Endothelial cell of umbilical vein (primary cell): ENCODE results near the gene ENAH. TPM values are rescaled to one million over a fixed set of nuclear protein-coding genes. Genes with fewer than 3 reads are reported as not detected.
A peak's percentile ranks its signal among the peaks of the same experiment; 100 is the strongest.

Source experiments
- BruUV-seq: library from RNA; stranded (reverse); fragments of 400-500 nt; replicated peaks from 2 replicates; lab custom pipeline; 2021; lab: Mats Ljungman, UMichigan
- CTCF ChIA-PET: fragments of 300-600, 350-600 bp; sonication (Branson Sonifier 250); formaldehyde crosslinking; loops from one replicate; lab custom pipeline; 2021; ENCODE audit warnings: antibody characterized with exemption, inconsistent platforms; lab: Charles Lee
- POLR2A ChIA-PET: fragments of 300-600, 350-600 bp; sonication (Branson Sonifier 250); formaldehyde crosslinking; loops from one replicate; lab custom pipeline; 2021; ENCODE audit warnings: antibody characterized with exemption, inconsistent platforms; lab: Charles Lee
- DNase-seq: peaks from one replicate; pipeline ENCODE4 v3.0.0-alpha.2; 2011; ENCODE audit warnings: low read depth, low spot score
- FAIRE-seq: peaks from 2 replicates; lab custom pipeline; 2011; peaks lifted over from hg19 to GRCh38; lab: Jason Lieb, UNC
- H2AFZ ChIP-seq: 2 replicates; pipeline ENCODE4 v1.6.0; 2012; ENCODE audit warnings: low read depth, low read length, control low read depth, inconsistent platforms
- H3K27ac ChIP-seq: 2 replicates; pipeline ENCODE4 v1.5.1; 2011; ENCODE audit warnings: low read depth, mild to moderate bottlenecking, control low read depth, low read length, moderate library complexity; ENCODE audit not compliant: insufficient read depth
- H3K27me3 ChIP-seq, 2 experiments: 2 replicates each; pipeline versions ENCODE4 v1.6.0 to v1.6.1; 2011; ENCODE audit warnings: low read length in 2 of 2, mixed read lengths in 1 of 2; ENCODE audit not compliant: control insufficient read depth in 2 of 2, insufficient read depth in 2 of 2
- H3K36me3 ChIP-seq, 2 experiments: 2 replicates in 1 of 2; 3 replicates in 1 of 2; pipeline ENCODE4 v1.5.1; 2011; ENCODE audit warnings: low read length in 2 of 2, mild to moderate bottlenecking in 1 of 2, moderate library complexity in 1 of 2; ENCODE audit not compliant: control insufficient read depth in 2 of 2, insufficient read depth in 2 of 2; ENCODE audit errors: extremely low read depth in 1 of 2
- H3K4me1 ChIP-seq: 3 replicates; pipeline ENCODE4 v1.5.1; 2011; ENCODE audit warnings: mild to moderate bottlenecking, low read length; ENCODE audit not compliant: control insufficient read depth, insufficient read depth; ENCODE audit errors: extremely low read depth
- H3K4me2 ChIP-seq: 2 replicates; pipeline ENCODE4 v1.6.1; 2011; ENCODE audit warnings: low read length, control low read depth, mixed read lengths; ENCODE audit not compliant: insufficient read depth
- H3K4me3 ChIP-seq, 3 experiments: fragments of 200-600 bp in 1 of 3; sonication (generic), shearing (Covaris generic) in 1 of 3; replicated peaks in 1 of 3; 2 replicates each; pipeline ENCODE4 v1.5.1; 2011 to 2016; ENCODE audit warnings: control low read depth in 3 of 3, low read length in 3 of 3, mild to moderate bottlenecking in 2 of 3, inconsistent platforms in 1 of 3, low read depth in 1 of 3, moderate library complexity in 1 of 3; ENCODE audit not compliant: insufficient read depth in 1 of 3
- H3K79me2 ChIP-seq: 2 replicates; pipeline ENCODE4 v1.6.0; 2012; ENCODE audit warnings: low read length, inconsistent platforms; ENCODE audit not compliant: control insufficient read depth, insufficient read depth
- H3K9ac ChIP-seq: replicated peaks from 2 replicates; pipeline ENCODE3; 2011; ENCODE audit warnings: low read length, control low read depth; ENCODE audit not compliant: insufficient read depth; ENCODE audit errors: extremely low read depth
- H3K9me1 ChIP-seq: replicated peaks from 3 replicates; pipeline ENCODE4 v1.6.0; 2011; ENCODE audit warnings: mild to moderate bottlenecking, low read length; ENCODE audit not compliant: control insufficient read depth, insufficient read depth; ENCODE audit errors: extremely low read depth
- H3K9me3 ChIP-seq: replicated peaks from 2 replicates; pipeline ENCODE4 v1.5.1; 2012; ENCODE audit warnings: low read length, inconsistent platforms; ENCODE audit not compliant: control insufficient read depth, insufficient read depth
- H4K20me1 ChIP-seq: replicated peaks from 2 replicates; pipeline ENCODE3; 2011; ENCODE audit warnings: mild to moderate bottlenecking, low read length; ENCODE audit not compliant: control insufficient read depth, insufficient read depth; ENCODE audit errors: extremely low read depth
- EZH2 ChIP-seq: IDR thresholded peaks from 2 replicates; pipeline ENCODE4 v1.6.1; 2012; ENCODE audit warnings: borderline replicate concordance, low read depth, mild to moderate bottlenecking, moderate library complexity, low read length, inconsistent platforms; ENCODE audit not compliant: severe bottlenecking
- FOS ChIP-seq: IDR thresholded peaks from 2 replicates; pipeline ENCODE4 v1.6.1; 2011; ENCODE audit warnings: mild to moderate bottlenecking, low read length, moderate library complexity, borderline replicate concordance; ENCODE audit not compliant: insufficient read depth
- GATA2 ChIP-seq: IDR thresholded peaks from 2 replicates; pipeline ENCODE4 v1.7.0; 2011; ENCODE audit warnings: low read depth, mild to moderate bottlenecking, moderate library complexity, mixed read lengths, low read length; ENCODE audit not compliant: insufficient read length, insufficient read depth
- JUN ChIP-seq: IDR thresholded peaks from 2 replicates; pipeline ENCODE4 v1.6.1; 2011; ENCODE audit warnings: borderline replicate concordance, low read depth; ENCODE audit not compliant: insufficient read length, insufficient read depth
- MAX ChIP-seq: IDR thresholded peaks from 2 replicates; pipeline ENCODE4 v1.6.1; 2011; ENCODE audit not compliant: insufficient read depth, insufficient read length
- MYC ChIP-seq: IDR thresholded peaks from one replicate; pipeline ENCODE4 v1.6.1; 2011; ENCODE audit warnings: mild to moderate bottlenecking, low read depth, low read length
- POLR2A ChIP-seq: IDR thresholded peaks from 2 replicates; pipeline ENCODE4 v1.6.1; 2012; ENCODE audit warnings: low read depth, mild to moderate bottlenecking, control low read depth, low read length
- POLR2AphosphoS5 ChIP-seq: IDR thresholded peaks from 2 replicates; pipeline ENCODE4 v1.6.1; 2012; ENCODE audit warnings: low read depth, mild to moderate bottlenecking, control low read depth, low read length, moderate library complexity; ENCODE audit not compliant: insufficient read depth
- dilution Hi-C: fragments of 300-500 bp; cut with MboI; formaldehyde crosslinking; loops from one replicate; pipeline ENCODE4 v1.15.0; 2019; ENCODE audit warnings: low sequenced_read_pairs; ENCODE audit not compliant: extremely low pct_ligation_motif_present
- intact Hi-C: fragments of 100-400 bp; cut with micrococcal nuclease; formaldehyde crosslinking; loops from one replicate; pipeline ENCODE4 v1.10.0; 2022
- polyA plus RNA-seq, 4 experiments: library from polyadenylated mRNA; depleted of rRNA in 3 of 4; stranded (reverse) in 3 of 4; unstranded in 1 of 4; fragments of >200 nt; gene quantifications; 2 replicates each; pipeline versions ENCODE4 v1.2.1 to v1.2.3, GENCODE V29; 2011 to 2012; ENCODE audit warnings: missing spikeins in 1 of 4
- total RNA-seq: library from RNA; stranded (reverse); gene quantifications from 2 replicates; pipeline ENCODE4 v1.2.3, GENCODE V29; 2021
- TF ChIP-seq, protein P1 (sequence below), 2 donors: IDR thresholded peaks; 1 replicate in 1 of 2; 2 replicates in 1 of 2; pipeline ENCODE4 v1.5.1; 2011; ENCODE audit warnings: low read length in 2 of 2, mild to moderate bottlenecking in 2 of 2, moderate library complexity in 2 of 2, control low read depth in 1 of 2, inconsistent platforms in 1 of 2, low read depth in 1 of 2; ENCODE audit not compliant: insufficient read depth in 1 of 2; ENCODE audit errors: extremely low read depth in 1 of 2

The ENAH gene
- total and polyA plus RNA-seq, 2 donors (not counting 3 experiments of a cell fraction or from before 2014, with no cell fraction given), result 19.9 to 95.6 TPM

GRCh38 chr1:225446595-225446960 is 206.3 kb downstream of the ENAH start:
- Histone ChIP-seq H3K4me1 (peaks cover 37% of the 10 kb centered on the region), H3K9ac (no peak overlapping the region), H2AFZ (no peak overlapping the region), H3K9me1 (no peaks in the 10 kb centered on the region), H3K36me3 (no peaks in the 10 kb centered on the region), H4K20me1 (no peaks in the 10 kb centered on the region), H3K79me2 (no peaks in the 10 kb centered on the region), H3K9me3 (no peaks in the 10 kb centered on the region), H3K4me2 (no peak overlapping the region), H3K27ac (no peak overlapping the region), H3K4me3 (no peak overlapping the region), H3K27me3 (peaks cover 2% of the 10 kb centered on the region in 2 experiments)
- intact Hi-C loops, result no loop called here
- DNase-seq (peak; percentile 44), FAIRE-seq (no peak)
- dilution Hi-C loops, result no loop called here
- POLR2A ChIA-PET, result interaction anchor here (1.7 kb wide), 1 partner anchor 28 kb away, joined by 4 read pairs; no protein-coding TSS in a partner anchor
- TF ChIP-seq FOS, result no peak
- no peak for TF ChIP-seq EZH2
- TF ChIP-seq POLR2AphosphoS5, result no peak
- no peak for TF ChIP-seq GATA2
- TF ChIP-seq, protein P1, sequence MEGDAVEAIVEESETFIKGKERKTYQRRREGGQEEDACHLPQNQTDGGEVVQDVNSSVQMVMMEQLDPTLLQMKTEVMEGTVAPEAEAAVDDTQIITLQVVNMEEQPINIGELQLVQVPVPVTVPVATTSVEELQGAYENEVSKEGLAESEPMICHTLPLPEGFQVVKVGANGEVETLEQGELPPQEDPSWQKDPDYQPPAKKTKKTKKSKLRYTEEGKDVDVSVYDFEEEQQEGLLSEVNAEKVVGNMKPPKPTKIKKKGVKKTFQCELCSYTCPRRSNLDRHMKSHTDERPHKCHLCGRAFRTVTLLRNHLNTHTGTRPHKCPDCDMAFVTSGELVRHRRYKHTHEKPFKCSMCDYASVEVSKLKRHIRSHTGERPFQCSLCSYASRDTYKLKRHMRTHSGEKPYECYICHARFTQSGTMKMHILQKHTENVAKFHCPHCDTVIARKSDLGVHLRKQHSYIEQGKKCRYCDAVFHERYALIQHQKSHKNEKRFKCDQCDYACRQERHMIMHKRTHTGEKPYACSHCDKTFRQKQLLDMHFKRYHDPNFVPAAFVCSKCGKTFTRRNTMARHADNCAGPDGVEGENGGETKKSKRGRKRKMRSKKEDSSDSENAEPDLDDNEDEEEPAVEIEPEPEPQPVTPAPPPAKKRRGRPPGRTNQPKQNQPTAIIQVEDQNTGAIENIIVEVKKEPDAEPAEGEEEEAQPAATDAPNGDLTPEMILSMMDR (IDR thresholded peaks at IDR 0.05; ENCODE audit: extremely low read depth in 1 of 2, insufficient read depth in 1 of 2, low read depth in 1 of 2, low read length in 2 of 2), result no peak
- no peak for TF ChIP-seq MYC
- TF ChIP-seq JUN, result no peak
- no peak for TF ChIP-seq POLR2A
- no peak for TF ChIP-seq MAX
- BruUV-seq, result no TSS peak
- CTCF ChIA-PET, result interaction anchor here (1.1 to 3.5 kb wide), 5 partner anchors 18 to 128 kb away, joined by 3 to 15 read pairs (median 4); no protein-coding TSS in a partner anchor
